ENCODE data around the gene DNAH10.

- TF ChIP-seq E2F4 (IDR thresholded peaks at IDR 0.05; ENCODE audit: low read depth, low read length): no peak
- TF ChIP-seq BRCA1 (IDR thresholded peaks at IDR 0.05; ENCODE audit: low read depth, low read length): no peak
- TF ChIP-seq ZNF592 (IDR thresholded peaks at IDR 0.05): no peak
- TF ChIP-seq CTCF (IDR thresholded peaks at IDR 0.05 in 2 of 3, conservative IDR thresholded peaks at IDR 0.05 in 1 of 3; ENCODE audit: control insufficient read depth in 2 of 3, extremely low read depth in 1 of 3, insufficient read depth in 1 of 3, low read depth in 3 of 3, low read length in 3 of 3): no peak
- no peak for TF ChIP-seq EP300 (IDR thresholded peaks at IDR 0.05; ENCODE audit: borderline replicate concordance in 1 of 2, control insufficient read depth in 1 of 2, low read depth in 2 of 2, low read length in 2 of 2)
These were observed 96.9 kb downstream of the DNAH10 start for GRCh38 chr12:123859035-123859434.
